ENCODE measurements around the gene NDC1. TPM values are rescaled to one million over a fixed set of nuclear protein-coding genes. Genes with fewer than 3 reads are reported as not detected.
"Not testable (repeated sequence)": the region's sequence is repeated elsewhere in the genome, so short reads cannot be mapped to it uniquely, and the experiment has no call there.

The NDC1 gene
- polyA plus RNA-seq, 4 donors: 26.7 to 33.0 (median 32.3) TPM

GRCh38 chr1:53833393-53833792, 4.7 kb downstream of the NDC1 start:
- DNase-seq (ENCODE audit: low read depth in 4 of 4, low spot score in 3 of 4): no peak

- no peak for DNase-seq (ENCODE audit: low read depth in 4 of 4, low spot score in 3 of 4)
These were observed 11.7 kb downstream of the NDC1 start for GRCh38 chr1:53826367-53826766.

- no peak for DNase-seq (ENCODE audit: low read depth in 4 of 4, low spot score in 3 of 4)
These were observed 12.8 kb downstream of the NDC1 start for GRCh38 chr1:53825306-53825705.

GRCh38 chr1:53822931-53823330, 15.2 kb downstream of the NDC1 start:
- no peak for DNase-seq (ENCODE audit: low read depth in 4 of 4, low spot score in 3 of 4)

GRCh38 chr1:53821380-53821779, 16.7 kb downstream of the NDC1 start:
- DNase-seq (ENCODE audit: low read depth in 4 of 4, low spot score in 3 of 4): no peak

GRCh38 chr1:53819387-53819786, 18.7 kb downstream of the NDC1 start:
- DNase-seq (ENCODE audit: low read depth in 4 of 4, low spot score in 3 of 4): no peak

- DNase-seq (ENCODE audit: low read depth in 4 of 4, low spot score in 3 of 4): not testable (repeated sequence)
These were observed 21.5 kb downstream of the NDC1 start for GRCh38 chr1:53816584-53816983.

- not testable (repeated sequence) for DNase-seq (ENCODE audit: low read depth in 4 of 4, low spot score in 3 of 4)
These were observed 22.6 kb downstream of the NDC1 start for GRCh38 chr1:53815484-53815883.

GRCh38 chr1:53811414-53811851, 26.7 kb downstream of the NDC1 start:
- no peak for DNase-seq (ENCODE audit: low read depth in 4 of 4, low spot score in 3 of 4)

GRCh38 chr1:53810497-53810896, 27.6 kb downstream of the NDC1 start:
- no peak for DNase-seq (ENCODE audit: low read depth in 4 of 4, low spot score in 3 of 4)

GRCh38 chr1:53810007-53810406, 28.1 kb downstream of the NDC1 start:
- DNase-seq (ENCODE audit: low read depth in 4 of 4, low spot score in 3 of 4): no peak

- DNase-seq (ENCODE audit: low read depth in 4 of 4, low spot score in 3 of 4): no peak
These were observed 30.2 kb downstream of the NDC1 start for GRCh38 chr1:53807916-53808315.

- DNase-seq (ENCODE audit: low read depth in 4 of 4, low spot score in 3 of 4): no peak
These were observed 33.1 kb downstream of the NDC1 start for GRCh38 chr1:53804791-53805505.

- no peak for DNase-seq (ENCODE audit: low read depth in 4 of 4, low spot score in 3 of 4)
These were observed 33.9 kb downstream of the NDC1 start for GRCh38 chr1:53804181-53804580.

GRCh38 chr1:53800621-53801020, 37.5 kb downstream of the NDC1 start:
- DNase-seq (ENCODE audit: low read depth in 4 of 4, low spot score in 3 of 4): no peak

GRCh38 chr1:53799141-53799540, 39.0 kb downstream of the NDC1 start:
- DNase-seq (ENCODE audit: low read depth in 4 of 4, low spot score in 3 of 4): no peak

- no peak for DNase-seq (ENCODE audit: low read depth in 4 of 4, low spot score in 3 of 4)
These were observed 45.3 kb downstream of the NDC1 start for GRCh38 chr1:53792806-53793205.

- DNase-seq (ENCODE audit: low read depth in 4 of 4, low spot score in 3 of 4): no peak
These were observed 50.4 kb downstream of the NDC1 start for GRCh38 chr1:53787655-53788054.

GRCh38 chr1:53783056-53783455, 55.0 kb downstream of the NDC1 start:
- no peak for DNase-seq (ENCODE audit: low read depth in 4 of 4, low spot score in 3 of 4)

GRCh38 chr1:53781654-53782053, 56.4 kb downstream of the NDC1 start:
- DNase-seq (ENCODE audit: low read depth in 4 of 4, low spot score in 3 of 4): no peak

GRCh38 chr1:53777272-53777671, 60.8 kb downstream of the NDC1 start:
- no peak for DNase-seq (ENCODE audit: low read depth in 4 of 4, low spot score in 3 of 4)

- DNase-seq (ENCODE audit: low read depth in 4 of 4, low spot score in 3 of 4): no peak
These were observed 66.4 kb downstream of the NDC1 start for GRCh38 chr1:53771648-53772047.

GRCh38 chr1:53769780-53770179, 68.3 kb downstream of the NDC1 start:
- DNase-seq (ENCODE audit: low read depth in 4 of 4, low spot score in 3 of 4): no peak
